HEK293 (cell line): Measurements from ENCODE around the gene MYO7B.

Experiments used
- BCL11A ChIP-seq: fragments of 450-650 bp; formaldehyde crosslinking; IDR thresholded peaks from 2 replicates; pipeline ENCODE4 v1.5.1; 2016; ENCODE audit warnings: low read depth, missing biosample characterization, missing genetic modification characterization
- HOXA7 ChIP-seq: sonication (generic); formaldehyde crosslinking; IDR thresholded peaks from 2 replicates; pipeline ENCODE4 v1.8.1; 2022; ENCODE audit warnings: missing genetic modification reagents, borderline replicate concordance
- KLF9 ChIP-seq: fragments of 450-650 bp; formaldehyde crosslinking; IDR thresholded peaks from 2 replicates; pipeline ENCODE4 v1.5.1; 2016; ENCODE audit warnings: missing biosample characterization, missing genetic modification characterization, low read depth
- YY1 ChIP-seq: fragments of 450-650 bp; formaldehyde crosslinking; IDR thresholded peaks from 2 replicates; pipeline ENCODE4 v1.5.1; 2018; ENCODE audit warnings: missing biosample characterization, missing genetic modification characterization
- ZNF2 ChIP-seq: fragments of 450-650 bp; formaldehyde crosslinking; IDR thresholded peaks from 2 replicates; pipeline ENCODE4 v1.5.1; 2016; ENCODE audit warnings: missing biosample characterization, missing genetic modification characterization
- ZNF311 ChIP-seq: fragments of 450-650 bp; formaldehyde crosslinking; IDR thresholded peaks from 2 replicates; pipeline ENCODE4 v1.5.1; 2017; ENCODE audit warnings: missing biosample characterization, missing genetic modification characterization, borderline replicate concordance
- ZNF423 ChIP-seq: fragments of 450-650 bp; formaldehyde crosslinking; IDR thresholded peaks from 2 replicates; pipeline ENCODE4 v1.5.1; 2016; ENCODE audit warnings: missing biosample characterization, missing genetic modification characterization
- ZNF530 ChIP-seq: fragments of 450-650 bp; formaldehyde crosslinking; IDR thresholded peaks from 2 replicates; pipeline ENCODE4 v1.5.1; 2016; ENCODE audit warnings: low read depth, missing biosample characterization, missing genetic modification characterization
- ZNF747 ChIP-seq: fragments of 450-650 bp; formaldehyde crosslinking; IDR thresholded peaks from 2 replicates; pipeline ENCODE4 v1.5.1; 2016; ENCODE audit warnings: missing biosample characterization, missing genetic modification characterization
- ZSCAN30 ChIP-seq: fragments of 450-650 bp; IDR thresholded peaks from 2 replicates; pipeline ENCODE4 v1.5.1; 2018; ENCODE audit warnings: missing biosample characterization, mild to moderate bottlenecking, missing genetic modification characterization, moderate library complexity
- TF ChIP-seq, protein P1 (sequence below): fragments of 450-650 bp; formaldehyde crosslinking; IDR thresholded peaks from 2 replicates; pipeline ENCODE4 v1.5.1; 2016; ENCODE audit warnings: missing biosample characterization, missing genetic modification characterization
- TF ChIP-seq, protein P2 (sequence below): fragments of 450-650 bp; formaldehyde crosslinking; IDR thresholded peaks from 2 replicates; pipeline ENCODE4 v1.5.1; 2016; ENCODE audit warnings: missing biosample characterization, missing genetic modification characterization
- TF ChIP-seq, protein P3 (sequence below): fragments of 450-650 bp; formaldehyde crosslinking; IDR thresholded peaks from 2 replicates; pipeline ENCODE4 v1.5.1; 2017; ENCODE audit warnings: missing biosample characterization, mild to moderate bottlenecking, missing genetic modification characterization, moderate library complexity

DNA sequence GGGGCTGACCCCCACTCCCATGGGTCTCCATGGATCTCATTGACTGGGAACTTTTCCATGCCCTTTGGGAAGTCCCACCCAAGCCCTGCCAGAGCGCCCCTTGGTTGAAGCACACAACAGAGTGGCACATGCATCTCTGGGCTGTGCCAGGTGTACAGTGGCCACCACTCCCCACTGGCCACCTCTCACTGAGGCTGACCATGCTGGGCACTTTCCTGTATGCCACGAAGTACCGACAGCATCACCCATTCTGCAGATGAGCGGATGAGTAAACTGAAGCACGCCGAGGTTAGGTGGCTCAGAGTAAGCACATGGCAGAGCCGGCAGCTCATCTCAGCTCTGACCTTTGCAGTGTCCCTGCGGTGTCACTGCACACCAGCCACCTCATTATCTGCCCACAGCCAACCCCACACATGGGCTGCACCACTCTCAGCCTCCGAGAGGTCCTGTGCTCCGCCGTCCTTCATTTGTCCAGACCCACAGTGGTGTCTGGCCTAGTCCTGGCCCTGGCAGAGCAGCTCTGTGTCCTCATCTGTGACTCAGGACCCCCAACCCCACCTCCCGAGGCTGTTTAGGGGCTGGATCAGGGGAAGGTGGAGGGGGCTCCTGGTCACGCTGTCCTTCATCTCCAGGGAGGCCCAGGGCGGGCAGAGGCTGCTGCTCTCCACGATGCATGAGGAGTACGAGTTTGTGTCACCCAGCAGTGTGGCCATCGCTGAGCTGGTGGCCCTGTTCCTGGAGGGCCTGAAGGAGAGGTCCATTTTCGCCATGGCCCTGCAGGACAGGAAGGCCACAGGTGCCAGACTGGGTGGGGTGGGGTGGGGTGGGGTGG lies 92.5 kb downstream of the MYO7B start:
- TF ChIP-seq, protein P1, sequence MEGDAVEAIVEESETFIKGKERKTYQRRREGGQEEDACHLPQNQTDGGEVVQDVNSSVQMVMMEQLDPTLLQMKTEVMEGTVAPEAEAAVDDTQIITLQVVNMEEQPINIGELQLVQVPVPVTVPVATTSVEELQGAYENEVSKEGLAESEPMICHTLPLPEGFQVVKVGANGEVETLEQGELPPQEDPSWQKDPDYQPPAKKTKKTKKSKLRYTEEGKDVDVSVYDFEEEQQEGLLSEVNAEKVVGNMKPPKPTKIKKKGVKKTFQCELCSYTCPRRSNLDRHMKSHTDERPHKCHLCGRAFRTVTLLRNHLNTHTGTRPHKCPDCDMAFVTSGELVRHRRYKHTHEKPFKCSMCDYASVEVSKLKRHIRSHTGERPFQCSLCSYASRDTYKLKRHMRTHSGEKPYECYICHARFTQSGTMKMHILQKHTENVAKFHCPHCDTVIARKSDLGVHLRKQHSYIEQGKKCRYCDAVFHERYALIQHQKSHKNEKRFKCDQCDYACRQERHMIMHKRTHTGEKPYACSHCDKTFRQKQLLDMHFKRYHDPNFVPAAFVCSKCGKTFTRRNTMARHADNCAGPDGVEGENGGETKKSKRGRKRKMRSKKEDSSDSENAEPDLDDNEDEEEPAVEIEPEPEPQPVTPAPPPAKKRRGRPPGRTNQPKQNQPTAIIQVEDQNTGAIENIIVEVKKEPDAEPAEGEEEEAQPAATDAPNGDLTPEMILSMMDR (tag by site-specific recombination), result no peak
- TF ChIP-seq ZNF2 (tag by site-specific recombination) (no peak), ZNF530 (tag by site-specific recombination) (no peak), KLF9 (no peak), ZNF311 (tag by site-specific recombination) (no peak), ZNF747 (tag by site-specific recombination) (no peak), ZNF423 (tag by site-specific recombination) (no peak), YY1 (tag by site-specific recombination) (no peak), ZSCAN30 (tag by site-specific recombination) (no peak), HOXA7 (CRISPR knock-in tag) (no peak), BCL11A (tag by site-specific recombination) (no peak)
- TF ChIP-seq, protein P2, sequence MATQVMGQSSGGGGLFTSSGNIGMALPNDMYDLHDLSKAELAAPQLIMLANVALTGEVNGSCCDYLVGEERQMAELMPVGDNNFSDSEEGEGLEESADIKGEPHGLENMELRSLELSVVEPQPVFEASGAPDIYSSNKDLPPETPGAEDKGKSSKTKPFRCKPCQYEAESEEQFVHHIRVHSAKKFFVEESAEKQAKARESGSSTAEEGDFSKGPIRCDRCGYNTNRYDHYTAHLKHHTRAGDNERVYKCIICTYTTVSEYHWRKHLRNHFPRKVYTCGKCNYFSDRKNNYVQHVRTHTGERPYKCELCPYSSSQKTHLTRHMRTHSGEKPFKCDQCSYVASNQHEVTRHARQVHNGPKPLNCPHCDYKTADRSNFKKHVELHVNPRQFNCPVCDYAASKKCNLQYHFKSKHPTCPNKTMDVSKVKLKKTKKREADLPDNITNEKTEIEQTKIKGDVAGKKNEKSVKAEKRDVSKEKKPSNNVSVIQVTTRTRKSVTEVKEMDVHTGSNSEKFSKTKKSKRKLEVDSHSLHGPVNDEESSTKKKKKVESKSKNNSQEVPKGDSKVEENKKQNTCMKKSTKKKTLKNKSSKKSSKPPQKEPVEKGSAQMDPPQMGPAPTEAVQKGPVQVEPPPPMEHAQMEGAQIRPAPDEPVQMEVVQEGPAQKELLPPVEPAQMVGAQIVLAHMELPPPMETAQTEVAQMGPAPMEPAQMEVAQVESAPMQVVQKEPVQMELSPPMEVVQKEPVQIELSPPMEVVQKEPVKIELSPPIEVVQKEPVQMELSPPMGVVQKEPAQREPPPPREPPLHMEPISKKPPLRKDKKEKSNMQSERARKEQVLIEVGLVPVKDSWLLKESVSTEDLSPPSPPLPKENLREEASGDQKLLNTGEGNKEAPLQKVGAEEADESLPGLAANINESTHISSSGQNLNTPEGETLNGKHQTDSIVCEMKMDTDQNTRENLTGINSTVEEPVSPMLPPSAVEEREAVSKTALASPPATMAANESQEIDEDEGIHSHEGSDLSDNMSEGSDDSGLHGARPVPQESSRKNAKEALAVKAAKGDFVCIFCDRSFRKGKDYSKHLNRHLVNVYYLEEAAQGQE, result no peak
- TF ChIP-seq, protein P3, sequence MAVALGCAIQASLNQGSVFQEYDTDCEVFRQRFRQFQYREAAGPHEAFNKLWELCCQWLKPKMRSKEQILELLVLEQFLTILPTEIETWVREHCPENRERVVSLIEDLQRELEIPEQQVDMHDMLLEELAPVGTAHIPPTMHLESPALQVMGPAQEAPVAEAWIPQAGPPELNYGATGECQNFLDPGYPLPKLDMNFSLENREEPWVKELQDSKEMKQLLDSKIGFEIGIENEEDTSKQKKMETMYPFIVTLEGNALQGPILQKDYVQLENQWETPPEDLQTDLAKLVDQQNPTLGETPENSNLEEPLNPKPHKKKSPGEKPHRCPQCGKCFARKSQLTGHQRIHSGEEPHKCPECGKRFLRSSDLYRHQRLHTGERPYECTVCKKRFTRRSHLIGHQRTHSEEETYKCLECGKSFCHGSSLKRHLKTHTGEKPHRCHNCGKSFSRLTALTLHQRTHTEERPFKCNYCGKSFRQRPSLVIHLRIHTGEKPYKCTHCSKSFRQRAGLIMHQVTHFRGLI, result no peak
